Mesothelial cell of epicardium (in vitro differentiated cells): Measurements from ENCODE around the gene DCUN1D4. TPM values are rescaled to one million over a fixed set of nuclear protein-coding genes. Genes with fewer than 3 reads are reported as not detected.

Source experiments
- DNase-seq, 2 experiments: peaks; one replicate each; pipeline ENCODE4 v3.0.0; 2021; ENCODE audit warnings: low spot score in 2 of 2; ENCODE audit not compliant: unreplicated experiment in 2 of 2
- H3K27ac Mint-ChIP-seq: 2 replicates; pipeline ENCODE4 v1.8.0; 2021; ENCODE audit warnings: mixed read lengths
- H3K27me3 Mint-ChIP-seq: 2 replicates; pipeline ENCODE4 v1.8.0; 2021; ENCODE audit warnings: low read depth, mixed read lengths
- H3K36me3 Mint-ChIP-seq: 2 replicates; pipeline ENCODE4 v1.8.0; 2021; ENCODE audit warnings: mixed read lengths
- H3K4me1 Mint-ChIP-seq: 2 replicates; pipeline ENCODE4 v1.8.0; 2021; ENCODE audit warnings: mixed read lengths
- H3K4me3 Mint-ChIP-seq: 2 replicates; pipeline ENCODE4 v1.8.0; 2021; ENCODE audit warnings: mild to moderate bottlenecking, moderate library complexity, mixed read lengths
- H3K9me3 Mint-ChIP-seq: 2 replicates; pipeline ENCODE4 v1.8.0; 2021; ENCODE audit warnings: mixed read lengths
- CTCF ChIP-seq: fragments of 200-600 bp; sonication (generic); IDR thresholded peaks from one replicate; pipeline ENCODE4 v1.5.0; 2021; ENCODE audit warnings: antibody characterized with exemption; ENCODE audit not compliant: unreplicated experiment
- total RNA-seq: library from RNA; stranded (reverse); gene quantifications from 3 replicates; pipeline ENCODE4 v1.2.1, GENCODE V29; 2021

The DCUN1D4 gene
- total RNA-seq, 1 donor from 2014 or later, result 44.8 TPM

GRCh38 chr4:51843309-51844152 lies 578 bp downstream of the DCUN1D4 start:
- Mint-ChIP-seq H3K4me3 (peak overlapping the region; percentile 94), H3K27ac (peak overlapping the region; percentile 94), H3K9me3 (no peaks in the 10 kb centered on the region), H3K27me3 (peaks cover 9% of the 10 kb centered on the region), H3K4me1 (peaks cover 14% of the 10 kb centered on the region), H3K36me3 (no peaks in the 10 kb centered on the region)
- TF ChIP-seq CTCF, result no peak
- DNase-seq, result peak; percentile 34 to 65

- H3K9me3 Mint-ChIP-seq, result no peaks in the 10 kb centered on the region
- H3K4me1 Mint-ChIP-seq, result peaks cover 17% of the 10 kb centered on the region
- no peak for TF ChIP-seq CTCF
- peak overlapping the region; percentile 61 for H3K27ac Mint-ChIP-seq
- H3K36me3 Mint-ChIP-seq, result no peaks in the 10 kb centered on the region
- peaks cover 5% of the 10 kb centered on the region for H3K27me3 Mint-ChIP-seq
- peak; percentile 72 to 85 for DNase-seq
- peak overlapping the region; percentile 94 for H3K4me3 Mint-ChIP-seq
Measured at GRCh38 chr4:51844153-51845054, 1.5 kb downstream of the DCUN1D4 start.

GRCh38 chr4:51845055-51845426 lies 2.1 kb downstream of the DCUN1D4 start:
- Mint-ChIP-seq H3K4me1 (peaks cover 17% of the 10 kb centered on the region), H3K9me3 (no peaks in the 10 kb centered on the region), H3K4me3 (peak overlapping the region; percentile 94), H3K27me3 (peaks cover 5% of the 10 kb centered on the region), H3K27ac (peak overlapping the region; percentile 57), H3K36me3 (no peaks in the 10 kb centered on the region)
- no peak for TF ChIP-seq CTCF
- DNase-seq, result no peak

- Mint-ChIP-seq H3K9me3 (no peaks in the 10 kb centered on the region), H3K36me3 (no peaks in the 10 kb centered on the region), H3K27me3 (peaks cover 3% of the 10 kb centered on the region), H3K4me3 (no peak overlapping the region), H3K27ac (peak overlapping the region; percentile 6), H3K4me1 (peaks cover 18% of the 10 kb centered on the region)
- no peak for TF ChIP-seq CTCF
- no peak for DNase-seq
Measured at GRCh38 chr4:51845711-51846110, 2.8 kb downstream of the DCUN1D4 start.

- H3K36me3 Mint-ChIP-seq, result no peaks in the 10 kb centered on the region
- H3K4me1 Mint-ChIP-seq, result peaks cover 33% of the 10 kb centered on the region
- no peak overlapping the region for H3K27ac Mint-ChIP-seq
- DNase-seq, result no peak
- TF ChIP-seq CTCF, result no peak
- no peak overlapping the region for H3K4me3 Mint-ChIP-seq
- no peaks in the 10 kb centered on the region for H3K9me3 Mint-ChIP-seq
- no peaks in the 10 kb centered on the region for H3K27me3 Mint-ChIP-seq
Measured at GRCh38 chr4:51849430-51849829, 6.5 kb downstream of the DCUN1D4 start.
